ENCODE results near the gene POC1A. TPM values are rescaled to one million over a fixed set of nuclear protein-coding genes. Genes with fewer than 3 reads are reported as not detected.
"Not testable (repeated sequence)": the region's sequence is repeated elsewhere in the genome, so short reads cannot be mapped to it uniquely, and the experiment has no call there.

POC1A gene
- total and polyA plus RNA-seq, 2 of the 4 experiments (the other 2 are of a cell fraction): 10.6 to 11.5 TPM

GRCh38 chr3:52178126-52178525, 23.9 kb upstream of the POC1A start:
- H3K18ac ChIP-seq (ENCODE audit: low read depth, low read length); H2BK20ac ChIP-seq (ENCODE audit: low read depth, low read length); POLR2A ChIA-PET (ENCODE audit: unreplicated experiment); H3K56ac ChIP-seq (ENCODE audit: extremely low read depth, insufficient read depth, low read length); intact Hi-C loops (cut with micrococcal nuclease); in situ Hi-C loops (cut with MboI; ENCODE audit: low sequenced_read_pairs); H3K4me1 ChIP-seq (ENCODE audit: control insufficient read depth, insufficient read depth, low read length); H3K9ac ChIP-seq (ENCODE audit: low read depth, low read length); CTCF ChIA-PET; H4K5ac ChIP-seq (ENCODE audit: low read depth, low read length); H3K27ac ChIP-seq (ENCODE audit: insufficient read depth, low read length); DNase-seq; H3K9me3 ChIP-seq (ENCODE audit: control insufficient read depth, insufficient read depth, low read length); H3K4ac ChIP-seq (ENCODE audit: low read depth, low read length); H4K20me1 ChIP-seq (ENCODE audit: insufficient read depth, low read length); H2AFZ ChIP-seq (replicated peaks; ENCODE audit: low read length, poor library complexity); H2BK15ac ChIP-seq (ENCODE audit: low read depth, low read length); ATAC-seq (ENCODE audit: low read depth); H3K9me1 ChIP-seq (ENCODE audit: insufficient read depth, low read length); H4K8ac ChIP-seq (ENCODE audit: low read depth in 2 of 2, low read length in 2 of 2); H2BK120ac ChIP-seq (ENCODE audit: low read depth, low read length); H2BK5ac ChIP-seq (ENCODE audit: low read depth, low read length, poor library complexity, severe bottlenecking); H2AK5ac ChIP-seq (ENCODE audit: low read depth, low read length); H3K14ac ChIP-seq (replicated peaks; ENCODE audit: low read depth, low read length); BruUV-seq (replicated peaks); H3K4me2 ChIP-seq (ENCODE audit: low read depth, low read length); H3K4me3 ChIP-seq (ENCODE audit: insufficient read depth, low read depth, low read length); H4K91ac ChIP-seq (ENCODE audit: insufficient read depth, low read depth, low read length); H3K79me1 ChIP-seq (ENCODE audit: low read depth in 1 of 2, low read length in 2 of 2); H3K36me3 ChIP-seq (ENCODE audit: control insufficient read depth, insufficient read depth, low read length); H2AK9ac ChIP-seq (replicated peaks; ENCODE audit: low read depth, low read length, poor library complexity); H3K23ac ChIP-seq (ENCODE audit: low read depth, low read length); dilution Hi-C loops (cut with HindIII; ENCODE audit: low sequenced_read_pairs, unreplicated experiment): not testable (repeated sequence)
- H3K27me3 ChIP-seq (ENCODE audit: control insufficient read depth, insufficient read depth, low read length): peaks cover 11% of the 10 kb centered on the region
- 100% methylated on average over 1 of the region's 4 CpGs; no CpG with 5 or more reads in 1 of the 2 experiments for WGBS, 2 experiments (ENCODE audit: extremely low coverage in 2 of 2, insufficient read length in 1 of 2)

Data from IMR-90 (cell line).